SK-N-SH (cell line): ENCODE data around the gene MAST1. TPM values are rescaled to one million over a fixed set of nuclear protein-coding genes. Genes with fewer than 3 reads are reported as not detected.

ENCODE experiments used
- CTCF ChIA-PET: fragments of 300-600, 350-600 bp; formaldehyde crosslinking; extraction: SDS; loops from one replicate; lab custom pipeline; 2021; lab: Yijun Ruan, JAX
- POLR2A ChIA-PET: fragments of 350-600 bp; sonication (Branson Sonifier 250); formaldehyde crosslinking; extraction: SDS; loops from one replicate; lab custom pipeline; 2020; ENCODE audit warnings: antibody characterized with exemption, inconsistent platforms; lab: Yijun Ruan, JAX
- DNase-seq: peaks from one replicate; pipeline ENCODE4 v3.0.0; 2012
- H2AFZ ChIP-seq: fragments of 200-600 bp; sonication (generic); 2 replicates; pipeline ENCODE4 v1.8.1; 2016; ENCODE audit warnings: antibody characterized with exemption, mild to moderate bottlenecking, low read depth
- H3F3A ChIP-seq: fragments of 200-600 bp; sonication (generic); replicated peaks from 2 replicates; pipeline ENCODE3; 2016; ENCODE audit warnings: antibody characterized with exemption, mild to moderate bottlenecking; ENCODE audit not compliant: insufficient read depth
- H3K27ac ChIP-seq, 2 experiments: fragments of 200-500 bp in 1 of 2; fragments of 200-600 bp in 1 of 2; sonication (Bioruptor generic) in 1 of 2; sonication (generic), shearing (Covaris generic) in 1 of 2; 2 replicates each; pipeline versions ENCODE4 v1.5.1 to v1.6.1; 2014 to 2016; ENCODE audit warnings: low read depth in 2 of 2, inconsistent platforms in 1 of 2, low read length in 1 of 2, mild to moderate bottlenecking in 1 of 2, mixed read lengths in 1 of 2
- H3K27me3 ChIP-seq: fragments of 200-600 bp; sonication (generic), shearing (Covaris generic); 2 replicates; pipeline ENCODE4 v1.6.1; 2016; ENCODE audit warnings: mixed run types; ENCODE audit not compliant: insufficient read depth
- H3K36me3 ChIP-seq, 2 experiments: fragments of 200-500 bp in 1 of 2; fragments of 200-600 bp in 1 of 2; sonication (Bioruptor generic) in 1 of 2; sonication (generic) in 1 of 2; replicated peaks in 1 of 2; 2 replicates each; pipeline versions ENCODE3 to v1.5.1; 2014 to 2016; ENCODE audit warnings: low read length in 1 of 2, mild to moderate bottlenecking in 1 of 2; ENCODE audit not compliant: insufficient read depth in 2 of 2, control insufficient read depth in 1 of 2
- H3K4me1 ChIP-seq, 2 experiments: fragments of 200-500 bp in 1 of 2; fragments of 200-600 bp in 1 of 2; sonication (Bioruptor generic) in 1 of 2; sonication (generic), shearing (Covaris generic) in 1 of 2; 2 replicates each; pipeline versions ENCODE4 v1.5.1 to v1.6.1; 2014 to 2016; ENCODE audit warnings: low read depth in 1 of 2, low read length in 1 of 2, mixed run types in 1 of 2; ENCODE audit not compliant: insufficient read depth in 2 of 2, control insufficient read depth in 1 of 2
- H3K4me2 ChIP-seq: fragments of 200-600 bp; sonication (generic), shearing (Covaris generic); 2 replicates; pipeline ENCODE4 v1.6.1; 2017; ENCODE audit warnings: mixed run types
- H3K4me3 ChIP-seq, 2 experiments: fragments of 200-500 bp in 1 of 2; fragments of 200-600 bp in 1 of 2; sonication (Bioruptor generic) in 1 of 2; sonication (generic), shearing (Covaris generic) in 1 of 2; 2 replicates each; pipeline versions ENCODE4 v1.5.1 to v1.8.1; 2014 to 2016; ENCODE audit warnings: low read depth in 2 of 2, inconsistent platforms in 1 of 2, low read length in 1 of 2, mild to moderate bottlenecking in 1 of 2, mixed read lengths in 1 of 2, moderate library complexity in 1 of 2
- H3K79me2 ChIP-seq: fragments of 200-600 bp; sonication (generic); 2 replicates; pipeline ENCODE4 v1.8.1; 2017; ENCODE audit warnings: mild to moderate bottlenecking; ENCODE audit not compliant: insufficient read depth
- H3K9ac ChIP-seq: fragments of 200-600 bp; sonication (generic); 2 replicates; pipeline ENCODE4 v1.6.1; 2017; ENCODE audit warnings: mixed run types
- H3K9me2 ChIP-seq: fragments of 200-600 bp; sonication (generic); 2 replicates; pipeline ENCODE4 v1.6.1; 2017; ENCODE audit warnings: mixed run types
- H3K9me3 ChIP-seq: fragments of 200-600 bp; sonication (generic); 2 replicates; pipeline ENCODE4 v1.6.1; 2017; ENCODE audit warnings: mixed run types, mild to moderate bottlenecking, moderate library complexity
- H4K20me1 ChIP-seq: fragments of 200-600 bp; sonication (generic); 2 replicates; pipeline ENCODE4 v1.6.1; 2017; ENCODE audit warnings: mild to moderate bottlenecking, mixed run types; ENCODE audit not compliant: insufficient read depth
- CHD2 ChIP-seq: fragments of 150-350 bp; IDR thresholded peaks from 2 replicates; pipeline ENCODE4 v1.6.1; 2018; ENCODE audit warnings: low read length; ENCODE audit not compliant: partially characterized antibody
- ELF1 ChIP-seq: IDR thresholded peaks from 2 replicates; pipeline ENCODE4 v1.4.0; 2012
- EP300 ChIP-seq, 2 experiments: IDR thresholded peaks; 2 replicates each; pipeline versions ENCODE4 v1.4.0 to v1.6.1; 2012; ENCODE audit warnings: borderline replicate concordance in 1 of 2, low read depth in 1 of 2, low read length in 1 of 2
- EZH2phosphoT487 ChIP-seq: fragments of 200-600 bp; sonication (generic); IDR thresholded peaks from 2 replicates; pipeline ENCODE4 v1.6.1; 2017; ENCODE audit warnings: low read depth, mixed run types, mild to moderate bottlenecking, antibody characterized with exemption, moderate library complexity, borderline replicate concordance
- FOSL2 ChIP-seq: IDR thresholded peaks from 2 replicates; pipeline ENCODE4 v1.4.0; 2012; ENCODE audit warnings: low read depth, mild to moderate bottlenecking, moderate library complexity, borderline replicate concordance
- FOXM1 ChIP-seq: IDR thresholded peaks from 2 replicates; pipeline ENCODE4 v1.4.0; 2012; ENCODE audit warnings: low read depth, mild to moderate bottlenecking
- GATA2 ChIP-seq: sonication (generic); formaldehyde crosslinking; IDR thresholded peaks from 2 replicates; pipeline ENCODE4 v1.5.0; 2020; ENCODE audit warnings: mild to moderate bottlenecking, missing genetic modification reagents
- IRF3 ChIP-seq: fragments of 150-350 bp; IDR thresholded peaks from 2 replicates; pipeline ENCODE4 v1.6.1; 2016; ENCODE audit warnings: mild to moderate bottlenecking, low read depth, low read length
- MAX ChIP-seq: IDR thresholded peaks from 2 replicates; pipeline ENCODE4 v1.4.0; 2012; ENCODE audit warnings: low read depth
- MEF2A ChIP-seq: IDR thresholded peaks from 2 replicates; pipeline ENCODE4 v1.4.0; 2012; ENCODE audit warnings: low read depth, borderline replicate concordance
- MXI1 ChIP-seq: IDR thresholded peaks from 2 replicates; pipeline ENCODE4 v1.6.1; 2012; ENCODE audit warnings: mild to moderate bottlenecking, low read depth, low read length, improper control_type of control experiment
- NRF1 ChIP-seq: IDR thresholded peaks from 2 replicates; pipeline ENCODE4 v1.6.1; 2012; ENCODE audit warnings: low read depth, mild to moderate bottlenecking, low read length
- POLR2AphosphoS5 ChIP-seq: IDR thresholded peaks from 2 replicates; pipeline ENCODE4 v1.6.1; 2012; ENCODE audit warnings: low read depth, low read length
- RAD21 ChIP-seq: IDR thresholded peaks from 2 replicates; pipeline ENCODE4 v1.6.1; 2012; ENCODE audit warnings: mild to moderate bottlenecking, low read length
- RCOR1 ChIP-seq: fragments of 150-350 bp; IDR thresholded peaks from 2 replicates; pipeline ENCODE4 v1.6.1; 2017; ENCODE audit warnings: antibody characterized with exemption, low read length
- REST ChIP-seq: IDR thresholded peaks from 2 replicates; pipeline ENCODE4 v1.6.1; 2012; ENCODE audit warnings: mild to moderate bottlenecking, low read depth, low read length, moderate library complexity
- RFX5 ChIP-seq: IDR thresholded peaks from 2 replicates; pipeline ENCODE4 v1.6.1; 2012; ENCODE audit warnings: mild to moderate bottlenecking, improper control_type of control experiment, low read length
- RXRA ChIP-seq: IDR thresholded peaks from 2 replicates; pipeline ENCODE4 v1.4.0; 2012; ENCODE audit warnings: low read depth, mild to moderate bottlenecking, borderline replicate concordance
- SIN3A ChIP-seq: IDR thresholded peaks from 2 replicates; pipeline ENCODE4 v1.6.1; 2012; ENCODE audit warnings: low read depth, mild to moderate bottlenecking, low read length, moderate library complexity, borderline replicate concordance
- SMC3 ChIP-seq: IDR thresholded peaks from 2 replicates; pipeline ENCODE4 v1.6.1; 2012; ENCODE audit warnings: low read depth, low read length, improper control_type of control experiment
- TAF1 ChIP-seq: IDR thresholded peaks from 2 replicates; pipeline ENCODE4 v1.6.1; 2012; ENCODE audit warnings: low read depth, mild to moderate bottlenecking, low read length, moderate library complexity, borderline replicate concordance
- TCF12 ChIP-seq: IDR thresholded peaks from 2 replicates; pipeline ENCODE4 v1.4.0; 2012
- USF1 ChIP-seq: IDR thresholded peaks from 2 replicates; pipeline ENCODE4 v1.4.0; 2012; ENCODE audit warnings: low read depth, borderline replicate concordance
- USF2 ChIP-seq: fragments of 150-350 bp; IDR thresholded peaks from 2 replicates; pipeline ENCODE4 v1.6.1; 2017; ENCODE audit warnings: antibody characterized with exemption, low read length, low read depth, borderline replicate concordance
- YY1 ChIP-seq: IDR thresholded peaks from 2 replicates; pipeline ENCODE4 v1.4.0; 2012; ENCODE audit warnings: low read depth, mild to moderate bottlenecking
- WGBS: methylation state at CpG from one replicate; pipeline ENCODE4 v1.1.6; 2017; ENCODE audit warnings: low lambda C conversion rate; 5-methylcytosine and 5-hydroxymethylcytosine counted together
- polyA plus RNA-seq, 3 experiments: library from polyadenylated mRNA; depleted of rRNA; stranded (reverse); fragments of >200 nt; gene quantifications; 2 replicates each; pipeline ENCODE4 v1.2.3, GENCODE V29; 2012

The MAST1 gene
- polyA plus RNA-seq, 1 of the 3 experiments (the other 2 are of a cell fraction): 9.7 TPM

GRCh38 chr19:12881172-12881808, 43.0 kb downstream of the MAST1 start, which contains the start of gene DNASE2:
DNASE2 (minus strand) TSS chr19:12881449; CDS start chr19:12881375, 74 bp downstream.
- no peaks in the 10 kb centered on the region for H3K9me2 ChIP-seq
- no peaks in the 10 kb centered on the region for H4K20me1 ChIP-seq
- H3K27ac ChIP-seq: peak within 1 kb of the TSS; percentile 71 to 76
- peaks cover 9% of the 10 kb centered on the region for H3F3A ChIP-seq
- H3K4me1 ChIP-seq: peaks cover 0 to 9% of the 10 kb centered on the region in 2 experiments; a peak in 1 of 4 replicates
- POLR2A ChIA-PET: interaction anchor here (0.6 to 3.0 kb wide), 8 partner anchors 8 to 242 kb away, joined by 3 to 21 read pairs (median 3); partner anchors contain the start of genes GCDH and SYCE2
- peaks cover 11% of the 10 kb centered on the region; the same call in 1 of the 2 replicates for H3K27me3 ChIP-seq
- 0% methylated on average over 15 of the region's 38 CpGs for WGBS
- H3K4me2 ChIP-seq: peak within 1 kb of the TSS; percentile 85
- H2AFZ ChIP-seq: peak within 1 kb of the TSS; percentile 97
- H3K9ac ChIP-seq: peak within 1 kb of the TSS; percentile 73
- TF ChIP-seq RFX5 (peak; percentile 95), REST (no peak), SIN3A (no peak), RXRA (no peak), TCF12 (peak; percentile 21; the same call in 1 of the 2 replicates), IRF3 (no peak), EZH2phosphoT487 (no peak), FOXM1 (no peak), EP300 (IDR thresholded peaks at IDR 0.05; ENCODE audit: borderline replicate concordance in 1 of 2, low read depth in 1 of 2, low read length in 1 of 2) (no peak), SMC3 (no peak), CHD2 (peak; percentile 10), TAF1 (peak; percentile 50; the same call in 1 of the 2 replicates), MEF2A (no peak), ELF1 (peak; percentile 57; the same call in 1 of the 2 replicates), MXI1 (peak; percentile 89), RCOR1 (0 out of 2 replicates have a peak, but pooled peaks have one; percentile 32), USF1 (peak; percentile 65; the same call in 1 of the 2 replicates), GATA2 (CRISPR knock-in tag) (no peak), USF2 (0 out of 2 replicates have a peak, but pooled peaks have one; percentile 3), FOSL2 (no peak), MAX (0 out of 2 replicates have a peak, but pooled peaks have one; percentile 46), POLR2AphosphoS5 (peak; percentile 70), RAD21 (no peak), YY1 (no peak), NRF1 (peak; percentile 48)
- peak within 1 kb of the TSS; percentile 68 to 86 for H3K4me3 ChIP-seq
- CTCF ChIA-PET: interaction anchor here (0.6 to 5.4 kb wide), 13 partner anchors 9 to 220 kb away, joined by 3 to 28 read pairs (median 4); partner anchors contain the start of gene GCDH
- H3K9me3 ChIP-seq: no peaks in the 10 kb centered on the region
- peaks cover 0 to 3% of the 10 kb centered on the region in 2 experiments for H3K36me3 ChIP-seq
- peak; percentile 95 for DNase-seq
- no peaks in the 10 kb centered on the region for H3K79me2 ChIP-seq
